Medulla oblongata (tissue), 1 donor: ENCODE measurements around the gene DDX4.
"Not testable (repeated sequence)": the region's sequence is repeated elsewhere in the genome, so short reads cannot be mapped to it uniquely, and the experiment has no call there.

ENCODE experiments used
- DNase-seq: peaks from one replicate; pipeline ENCODE4 v3.0.0-alpha.2; 2015; ENCODE audit errors: extremely low spot score

Gene DDX4

DNA sequence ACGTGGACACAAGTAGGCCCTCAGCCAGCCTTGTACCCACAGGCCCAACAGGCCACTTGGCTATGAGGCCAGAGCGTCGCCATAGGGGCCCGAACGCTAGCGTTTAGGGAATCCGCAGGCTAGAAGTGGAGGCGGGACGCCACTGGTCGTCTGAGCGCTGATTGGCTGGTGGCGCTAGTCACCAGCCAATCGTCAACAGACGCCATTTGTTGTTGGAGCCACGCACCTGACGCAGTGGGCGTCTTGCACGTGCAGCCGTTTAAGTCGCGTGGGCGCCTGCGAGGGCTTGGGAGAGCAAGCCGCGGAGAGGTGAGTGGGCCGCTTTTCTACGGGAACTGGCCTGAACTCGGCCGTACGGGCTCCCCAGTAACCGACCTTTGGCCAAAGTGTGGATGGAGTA is at the start of gene DDX4:
Gene DDX4 (plus strand): TSS at position 269 of the 400 bp plus-strand sequence. CDS start 903 bp downstream, outside the sequence.
- DNase-seq, result no peak

DNA sequence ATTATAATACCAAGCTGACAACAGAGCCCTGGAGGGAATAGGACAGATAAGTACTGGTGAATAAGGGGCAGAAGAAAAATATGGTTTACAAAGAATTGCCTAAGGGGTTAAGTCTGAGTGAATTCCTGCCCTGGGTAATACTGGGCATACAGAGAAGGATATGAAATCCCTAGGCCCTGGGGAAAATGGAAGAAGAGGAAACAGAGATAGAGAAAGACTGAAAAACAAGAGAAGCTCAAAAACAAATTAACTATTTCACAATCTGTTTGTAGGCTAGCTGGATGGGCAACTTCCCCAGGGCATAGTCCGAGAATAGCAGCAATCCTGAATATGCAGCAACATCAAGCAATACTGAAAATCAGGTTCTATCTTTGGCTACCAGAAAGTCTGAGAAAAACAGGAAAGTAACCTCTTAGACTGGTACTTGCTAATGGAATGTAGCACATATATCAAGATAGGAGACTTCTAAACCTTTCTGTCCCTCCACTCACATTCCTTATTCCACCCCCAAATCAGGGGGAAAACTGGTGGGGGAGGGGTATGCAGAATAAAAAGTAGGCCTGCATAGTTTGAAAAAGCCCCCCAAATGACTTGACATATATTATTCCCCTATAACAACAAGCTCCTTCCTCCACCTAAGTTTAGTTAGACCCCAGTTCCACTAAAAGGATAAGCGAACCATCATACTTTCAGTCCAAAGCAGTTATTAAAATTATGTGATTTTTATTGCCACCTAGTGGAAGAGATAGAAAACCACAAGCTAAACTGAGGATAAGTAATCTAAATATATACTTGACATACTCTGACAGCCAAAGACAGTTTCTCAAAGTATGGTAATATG is 46.4 kb upstream of the DDX4 start:
- peak; percentile 78 for DNase-seq

DNA sequence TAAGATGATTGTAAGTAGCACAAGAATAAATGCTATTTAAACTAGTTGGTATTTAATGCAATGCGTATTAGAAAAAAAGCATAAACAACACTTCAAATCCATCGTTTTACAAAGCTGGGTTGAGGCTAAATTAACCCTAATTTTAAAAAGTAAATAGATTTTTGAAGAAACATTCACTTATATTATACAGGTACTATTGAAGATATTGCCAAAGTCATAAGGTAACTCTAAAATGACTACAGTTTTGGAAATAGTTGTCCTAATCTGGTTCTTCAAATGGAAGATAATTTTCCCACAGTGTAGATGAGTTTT is 45.8 kb upstream of the DDX4 start:
- DNase-seq, result no peak

DNA sequence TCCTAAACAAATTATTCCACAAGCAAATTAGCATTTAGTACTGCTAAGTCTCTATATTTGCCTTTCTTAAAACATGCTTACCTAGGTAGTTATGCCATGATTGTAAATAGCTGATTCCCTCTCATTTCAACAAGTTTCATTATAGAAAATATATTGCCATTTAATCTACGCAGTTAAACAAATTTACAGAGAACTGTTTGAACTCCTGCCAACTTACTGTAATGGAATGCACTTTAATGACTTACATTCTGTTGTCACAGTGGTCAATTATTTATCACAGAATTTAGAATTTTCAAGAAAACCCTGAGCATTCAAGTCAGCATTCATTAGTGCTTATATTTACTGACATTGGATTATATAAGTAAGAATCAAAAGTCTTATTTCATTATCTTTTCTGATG is 45.4 kb upstream of the DDX4 start:
- no peak for DNase-seq

DNA sequence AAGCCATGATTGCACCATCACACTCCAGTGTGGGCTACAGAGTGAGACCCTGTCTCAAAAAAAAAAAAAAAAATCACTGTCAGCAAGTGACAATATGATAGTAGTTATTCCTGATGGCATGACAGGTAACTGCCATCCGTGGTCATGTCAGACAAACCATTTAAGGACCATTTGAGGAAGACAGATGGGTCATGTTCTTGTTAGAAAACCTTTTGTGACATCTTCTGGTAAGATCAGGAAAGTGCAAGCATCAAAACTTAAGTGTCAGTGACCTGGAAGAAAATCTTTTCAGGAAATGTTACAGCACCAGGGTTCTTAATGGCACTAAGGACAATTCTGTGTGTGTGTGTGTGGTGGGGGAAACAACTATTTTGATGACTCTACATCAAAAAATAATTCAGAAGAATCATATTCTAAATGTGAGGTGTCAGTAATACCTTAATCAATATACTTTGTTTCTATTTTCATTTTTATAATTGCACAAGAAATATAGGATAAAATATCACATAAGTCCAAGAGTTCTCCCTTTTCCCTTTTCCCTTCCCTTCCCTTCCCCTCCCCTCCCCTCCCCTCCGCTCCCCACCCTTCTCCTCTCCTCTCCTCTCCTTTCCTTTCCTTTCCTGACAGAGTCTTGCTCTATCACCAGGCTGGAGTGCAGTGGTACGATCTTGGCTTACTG is 43.6 kb upstream of the DDX4 start:
- peak; percentile 38 for DNase-seq

DNA sequence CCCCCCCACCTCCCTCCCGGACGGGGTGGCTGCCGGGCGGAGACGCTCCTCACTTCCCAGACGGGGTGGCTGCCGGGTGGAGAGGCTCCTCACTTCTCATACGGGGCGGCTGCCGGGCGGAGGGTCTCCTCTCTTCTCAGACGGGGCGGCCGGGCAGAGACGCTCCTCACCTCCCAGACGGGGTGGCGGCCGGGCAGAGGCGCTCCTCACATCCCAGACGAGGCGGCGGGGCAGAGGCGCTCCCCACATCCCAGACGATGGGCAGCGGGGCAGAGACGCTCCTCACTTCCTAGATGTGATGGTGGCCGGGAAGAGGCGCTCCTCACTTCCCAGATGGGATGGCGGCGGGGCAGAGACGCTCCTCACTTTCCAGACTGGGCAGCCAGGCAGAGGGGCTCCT is 41.2 kb upstream of the DDX4 start:
- DNase-seq, result not testable (repeated sequence)

DNA sequence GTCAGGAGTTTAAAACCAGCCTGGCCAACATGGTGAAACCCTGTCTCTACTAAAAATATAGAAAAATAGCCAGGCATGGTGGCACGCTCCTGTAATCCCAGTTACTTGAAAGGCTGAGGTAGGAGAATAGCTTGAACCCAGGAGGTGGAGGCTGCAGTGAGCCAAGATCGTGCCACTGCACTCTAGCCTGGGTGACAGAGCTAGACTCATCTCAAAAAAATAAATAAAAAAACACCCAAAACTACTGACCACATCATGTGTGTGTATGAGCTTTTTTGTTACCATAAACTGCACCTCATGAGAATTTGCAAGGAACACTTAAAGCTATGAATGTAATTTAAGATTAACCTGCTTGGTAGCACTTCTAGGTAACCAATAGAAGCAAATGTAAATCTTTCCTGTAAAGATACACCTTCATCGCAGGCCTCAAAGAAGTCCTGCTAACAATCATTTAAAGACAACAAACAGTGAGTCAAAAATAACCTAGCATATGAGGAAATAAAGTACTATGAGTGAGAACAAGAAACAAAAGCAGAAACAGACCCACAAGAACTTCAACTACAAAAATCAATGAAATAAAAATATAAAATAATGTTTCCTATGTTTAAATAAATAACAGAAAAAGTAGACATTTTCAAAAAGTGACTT is 38.7 kb upstream of the DDX4 start:
- no peak for DNase-seq

DNA sequence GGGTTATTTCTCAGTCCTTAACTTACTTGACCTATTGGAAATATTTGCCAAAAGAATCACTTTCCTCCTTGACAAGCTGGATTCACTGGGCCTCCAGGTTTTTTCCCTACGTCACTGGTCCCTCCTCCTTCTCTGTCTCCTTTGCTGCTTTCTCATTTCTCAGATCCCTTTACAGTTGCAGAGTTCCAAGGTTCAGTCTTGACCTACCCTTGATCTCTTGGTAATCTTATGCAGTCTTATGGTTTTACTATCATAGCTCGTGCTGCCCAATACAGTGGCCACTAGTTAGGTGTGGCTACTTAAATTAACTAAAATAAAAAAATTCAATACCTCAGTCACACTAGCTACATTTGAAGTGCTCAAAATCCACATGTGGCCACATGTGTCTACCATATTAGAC is 37.1 kb upstream of the DDX4 start:
- no peak for DNase-seq

DNA sequence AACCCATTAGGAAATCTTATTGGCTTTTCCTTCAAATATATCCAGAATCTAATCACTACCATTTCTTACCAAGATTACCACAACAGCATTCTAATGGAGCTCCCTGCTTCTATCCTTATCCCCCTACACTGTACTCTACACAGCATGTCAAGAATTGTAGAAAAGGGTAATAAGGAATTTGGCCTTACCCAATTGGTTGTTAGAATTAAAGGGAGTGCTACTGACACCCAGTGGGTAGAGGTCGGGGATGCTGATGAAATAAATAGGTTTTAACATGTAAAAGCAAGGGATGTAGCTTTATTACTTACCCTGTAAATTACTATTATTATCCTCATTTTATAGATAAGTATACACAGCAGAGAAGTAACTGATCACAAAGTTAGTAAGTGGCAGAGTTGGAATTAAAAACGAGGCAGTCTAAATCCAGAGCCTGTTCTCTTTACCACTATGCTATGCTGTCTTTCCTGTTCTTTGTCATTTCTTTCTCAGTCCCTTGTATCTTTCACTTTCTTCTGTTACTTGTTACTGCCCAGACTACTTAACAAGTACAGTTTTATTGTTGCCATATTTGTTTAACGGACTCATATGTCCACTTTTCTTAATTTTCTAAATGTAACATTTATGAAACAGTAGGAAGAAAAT is 36.3 kb upstream of the DDX4 start:
- DNase-seq, result no peak

DNA sequence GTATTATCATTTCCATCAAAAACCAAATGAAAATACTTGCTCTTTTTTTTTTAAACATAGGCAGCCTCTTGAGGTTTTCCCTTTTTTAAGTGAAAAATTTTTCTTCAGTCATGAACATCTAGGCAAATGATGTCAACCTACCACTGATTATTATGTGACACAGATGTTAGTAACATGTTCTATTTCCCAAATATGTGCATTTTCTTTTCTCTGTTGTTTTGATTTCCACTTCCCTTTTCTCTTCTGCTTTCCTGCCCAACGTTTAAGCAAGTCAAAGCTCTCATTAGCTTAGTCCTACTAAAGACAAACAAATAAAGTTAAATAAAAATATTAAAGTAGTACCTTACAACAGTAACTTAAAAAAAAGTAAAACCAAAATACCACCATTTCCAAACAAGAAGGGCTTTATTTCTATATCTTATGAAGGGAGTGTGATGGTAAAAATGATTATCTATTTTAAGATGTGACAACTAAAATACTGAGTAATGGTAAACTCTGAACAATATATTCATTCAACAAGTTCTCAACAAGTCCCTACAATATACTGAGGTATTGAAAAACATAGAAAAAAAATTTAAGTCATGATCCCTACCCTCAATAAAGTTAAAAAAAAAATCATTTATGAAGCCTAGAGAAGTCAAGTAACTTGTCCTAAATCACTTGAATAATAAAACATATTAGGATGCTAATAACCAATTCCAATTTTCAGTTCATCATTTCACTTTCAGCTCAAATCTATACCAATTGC is 35.1 kb upstream of the DDX4 start:
- no peak for DNase-seq

DNA sequence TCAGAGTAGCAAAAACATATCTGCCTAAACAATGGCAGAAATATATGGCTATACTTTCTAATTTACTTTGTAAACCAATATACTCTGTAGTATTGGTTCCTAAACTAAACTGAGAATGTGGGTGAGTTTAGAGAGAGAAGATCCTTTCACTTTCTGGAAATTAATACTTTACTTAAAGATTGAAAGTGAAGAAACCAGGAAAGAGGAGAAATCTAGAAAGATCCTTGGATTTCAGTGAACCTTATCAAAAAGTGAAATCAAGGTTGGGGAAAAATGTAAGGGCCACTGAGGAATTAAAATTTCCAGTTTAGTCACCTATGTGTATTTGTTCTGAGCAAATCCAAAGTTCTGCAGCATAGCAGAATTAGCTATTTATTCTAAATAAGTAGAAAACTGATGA is 31.6 kb upstream of the DDX4 start:
- no peak for DNase-seq

DNA sequence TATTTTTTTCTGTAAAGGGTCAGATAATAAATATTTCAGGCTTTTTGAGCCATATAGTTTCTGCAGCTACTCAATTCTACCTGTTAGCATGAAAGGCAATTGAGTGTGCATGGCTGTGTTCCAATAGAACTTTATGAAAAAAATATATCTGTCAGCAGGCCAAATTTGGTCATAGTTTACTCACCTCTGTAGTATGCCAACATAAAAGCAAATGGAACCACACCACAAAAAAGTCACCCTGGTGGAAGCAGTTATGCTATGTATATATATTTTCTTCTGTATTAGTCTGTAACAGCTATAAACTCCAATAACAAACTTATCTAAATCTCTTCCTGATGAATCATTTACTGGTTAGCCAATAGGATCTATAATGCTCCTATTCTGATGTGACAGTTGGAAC is 29.1 kb upstream of the DDX4 start:
- no peak for DNase-seq

DNA sequence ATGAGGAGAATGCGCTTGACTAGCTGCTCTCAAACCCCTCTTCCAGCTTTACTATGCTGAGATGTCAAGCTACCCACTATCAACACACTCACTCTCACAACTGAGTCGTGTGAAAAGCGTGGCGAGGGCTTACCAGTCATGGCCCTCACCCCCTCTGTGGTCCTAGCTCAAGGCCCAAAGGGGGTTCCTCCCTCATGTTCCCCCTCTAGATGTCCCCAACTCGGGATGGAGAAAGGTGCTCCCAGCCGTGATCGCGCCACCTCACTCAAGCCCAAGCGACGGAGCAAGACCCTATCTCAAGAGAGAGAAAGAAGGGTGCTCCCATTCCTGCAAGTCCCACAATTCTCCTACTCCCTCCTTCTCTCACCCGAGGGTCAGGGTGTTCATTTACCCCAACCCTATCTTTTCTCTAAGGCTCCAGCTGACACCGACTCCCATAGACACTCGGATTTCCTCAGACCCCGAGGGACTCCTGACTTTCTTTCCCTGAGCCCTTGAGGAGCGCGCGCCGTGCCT is 26.3 kb upstream of the DDX4 start:
- DNase-seq, result no peak

DNA sequence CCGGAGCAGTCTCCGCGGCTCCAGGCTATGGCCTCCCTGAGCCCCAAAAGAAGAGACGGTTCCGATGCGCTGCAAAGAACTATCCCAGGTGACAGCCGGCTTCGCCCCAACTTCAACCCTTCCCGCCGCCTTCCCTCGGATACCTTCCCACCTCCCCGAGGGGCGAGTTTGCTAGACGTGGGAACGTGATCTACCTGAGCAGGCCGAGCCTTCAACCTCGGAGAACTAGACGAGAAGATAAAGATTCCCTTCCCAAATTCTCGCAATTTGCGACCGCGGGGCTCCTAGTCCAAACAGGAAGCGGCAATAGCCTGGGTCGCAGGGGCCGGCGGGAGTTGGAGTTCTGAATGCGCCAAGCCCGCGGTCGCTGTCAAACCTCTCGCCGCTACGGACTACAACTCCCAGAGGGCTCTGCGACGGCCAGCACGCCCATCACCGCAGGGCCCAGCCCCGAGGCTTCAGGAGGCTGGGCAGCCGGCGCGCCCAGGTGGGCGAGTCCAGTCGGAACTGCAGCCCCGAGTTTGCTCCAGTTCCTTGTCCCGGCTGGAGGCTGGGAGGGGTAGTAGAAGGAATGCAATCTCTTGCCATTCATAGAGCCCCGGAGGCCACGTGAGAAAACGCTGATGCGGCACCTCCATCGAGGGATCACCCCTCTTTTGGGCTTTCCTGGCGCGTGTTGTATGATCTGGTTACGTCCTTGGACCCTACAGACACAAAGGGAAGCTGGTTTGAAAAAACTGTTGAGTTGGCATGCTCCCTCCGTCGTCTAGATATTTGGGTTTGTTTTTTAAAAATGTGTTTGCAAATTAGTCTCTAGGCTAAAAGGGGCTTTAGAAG is 25.6 kb upstream of the DDX4 start, which contains the start of gene SLC38A9:
Gene SLC38A9 (minus strand): TSS at position 302 of the 837 bp plus-strand sequence. CDS start 14,366 bp downstream, outside the sequence.
- DNase-seq, result peak; percentile 96

DNA sequence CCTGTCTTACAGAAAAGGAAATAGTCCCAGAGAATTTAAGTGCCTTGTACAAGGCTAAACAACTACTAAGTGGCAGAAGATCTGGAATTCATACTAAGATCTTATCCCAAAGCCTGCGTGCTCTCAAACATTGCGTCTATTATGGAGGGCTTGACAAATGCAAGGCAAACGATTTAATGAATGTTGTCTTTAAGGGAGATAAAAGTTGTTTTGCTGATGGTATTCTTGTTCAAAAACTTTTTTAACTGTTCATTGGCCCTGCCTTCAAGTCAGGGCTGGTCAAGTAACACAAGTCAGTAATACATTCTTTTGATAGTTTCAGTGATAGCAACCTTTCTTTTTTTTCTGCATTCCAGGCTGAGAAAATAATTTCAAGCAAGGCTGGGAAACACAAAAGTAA is 24.0 kb upstream of the DDX4 start:
- no peak for DNase-seq

DNA sequence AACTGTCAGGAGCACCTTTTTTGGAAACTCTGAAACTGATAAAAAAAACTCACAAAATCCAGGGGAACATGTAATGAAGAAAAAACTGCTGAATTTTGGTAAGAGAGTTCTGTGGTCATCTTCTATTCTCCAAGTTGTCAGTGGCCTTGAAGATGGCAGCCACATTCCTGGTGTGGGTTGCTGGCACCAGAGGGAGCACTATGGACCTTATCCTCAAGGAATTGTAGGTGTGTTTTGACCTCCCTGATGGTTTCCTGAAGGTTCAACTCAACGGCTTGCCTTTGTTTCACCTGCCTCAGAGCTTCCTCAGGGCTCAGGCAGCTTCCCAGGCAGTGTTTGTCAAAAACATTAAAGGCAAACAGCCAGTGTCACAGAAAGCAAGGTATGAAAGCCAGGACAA is 23.5 kb upstream of the DDX4 start:
- no peak for DNase-seq

DNA sequence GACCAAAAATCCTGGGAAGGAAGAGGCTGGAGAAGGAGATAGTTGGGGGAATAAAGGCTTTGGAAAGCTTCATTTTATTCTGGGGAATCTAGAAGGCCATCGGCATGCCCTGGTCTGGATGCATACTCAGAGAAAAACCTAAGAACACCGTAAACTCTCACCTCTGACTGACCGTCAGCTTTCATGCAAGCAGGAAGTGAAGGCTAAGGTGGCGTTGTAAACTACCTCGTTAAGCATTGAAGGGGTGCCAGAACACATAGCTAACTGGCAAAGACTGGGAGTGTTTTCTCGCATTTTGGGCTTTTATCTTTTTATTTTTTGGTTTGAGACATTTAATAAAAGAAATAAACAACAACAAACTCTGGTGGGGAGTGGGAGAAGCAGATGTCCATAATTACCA is 23.1 kb upstream of the DDX4 start:
- DNase-seq, result no peak

DNA sequence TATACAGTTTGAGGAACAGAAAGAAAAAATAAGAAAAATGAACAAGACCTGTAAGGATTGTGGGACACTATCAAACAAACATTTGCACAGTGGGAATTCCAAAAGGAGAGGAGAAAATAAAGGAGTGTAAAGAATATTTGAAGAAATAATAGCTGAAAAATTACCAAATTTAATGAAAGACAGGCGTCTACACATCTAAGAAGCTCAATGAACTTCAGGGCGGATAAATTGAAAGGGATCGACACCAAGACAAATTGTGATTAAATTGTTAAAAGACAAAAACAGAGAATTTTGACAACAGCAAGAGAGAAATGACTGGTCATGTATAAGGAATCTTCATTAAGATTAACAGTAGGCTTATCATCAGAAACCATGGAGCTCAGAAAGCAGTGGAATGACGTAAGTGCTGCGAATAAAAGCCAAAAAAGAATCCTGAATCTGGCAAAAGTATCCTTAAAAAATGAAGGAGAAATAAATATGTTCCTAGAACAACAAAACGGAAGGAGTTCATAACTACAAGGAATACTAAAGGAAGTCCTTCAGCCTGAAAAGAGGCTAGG is 22.3 kb upstream of the DDX4 start:
- no peak for DNase-seq

DNA sequence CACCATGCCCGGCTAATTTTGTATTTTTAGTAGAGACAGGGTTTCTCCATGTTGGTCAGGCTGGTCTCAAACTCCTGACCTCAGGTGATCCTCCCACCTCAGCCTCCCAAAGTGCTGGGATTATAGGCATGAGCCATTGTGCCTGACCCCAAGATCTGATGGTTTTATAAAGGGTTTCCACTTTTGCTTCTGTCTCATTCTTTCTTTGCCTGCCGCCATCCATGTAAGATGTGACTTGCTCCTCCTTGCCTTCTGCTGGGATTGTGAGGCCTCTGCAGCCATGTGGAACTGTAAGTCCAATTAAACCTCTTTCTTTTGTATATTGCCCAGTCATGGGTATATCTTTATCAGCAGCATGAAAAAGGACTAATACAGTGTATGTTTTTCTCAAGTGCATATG is 18.8 kb upstream of the DDX4 start:
- not testable (repeated sequence) for DNase-seq

DNA sequence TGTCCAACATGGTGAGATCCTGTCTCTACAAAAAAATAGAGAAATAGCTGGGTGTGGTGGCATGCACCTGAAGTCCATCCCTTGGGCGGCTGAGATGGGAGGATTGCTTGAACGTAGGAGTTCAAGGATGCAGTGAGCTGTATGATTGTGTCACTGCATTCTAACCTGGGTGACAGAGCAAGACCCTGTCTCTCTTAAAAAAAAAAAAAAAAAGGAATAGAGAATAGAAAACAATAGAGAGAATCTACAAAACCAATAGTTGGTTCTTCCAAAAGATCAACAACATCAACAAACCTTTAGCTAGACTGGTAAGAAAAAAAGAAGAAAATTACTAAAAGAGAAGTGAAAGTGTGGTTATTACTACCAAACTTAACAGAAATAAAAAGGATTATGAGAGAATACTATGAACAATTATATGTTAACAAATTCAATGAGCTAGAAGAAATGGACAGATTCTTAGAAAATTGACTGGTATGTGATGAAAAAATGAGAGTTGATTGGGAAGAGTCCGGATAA is 17.6 kb upstream of the DDX4 start:
- DNase-seq, result no peak
